Stimulated activated CD4-positive, alpha-beta T cell treated with anti-CD3 and anti-CD28 coated beads, Interleukin-2, amount 100 ng/mL, for 4 hours (primary cell): ENCODE measurements around the gene VASH2.
"Not testable (repeated sequence)": the region's sequence is repeated elsewhere in the genome, so short reads cannot be mapped to it uniquely, and the experiment has no call there.

Source experiments
- DNase-seq: peaks from one replicate; pipeline ENCODE4 v3.0.0-alpha.2; 2020; ENCODE audit warnings: low read depth

The VASH2 gene

DNA sequence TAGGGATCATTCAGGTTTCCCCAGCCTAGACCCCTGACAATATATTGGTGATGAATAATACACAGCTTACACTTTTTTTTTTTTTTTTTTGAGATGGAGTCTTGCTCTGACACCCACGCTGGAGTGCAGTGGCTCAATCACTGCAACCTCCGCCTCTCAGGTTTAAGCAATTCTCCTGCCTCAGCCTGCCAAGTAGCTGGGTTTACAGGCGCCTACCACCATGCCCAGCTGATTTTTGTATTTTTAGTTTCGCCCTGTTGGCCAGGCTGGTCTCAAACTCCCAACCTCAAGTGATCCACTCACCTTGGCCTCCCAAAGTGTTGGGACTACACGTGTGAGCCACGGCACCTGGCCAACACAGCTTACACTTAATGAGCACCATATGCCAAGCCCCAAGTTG is 7.2 kb downstream of the VASH2 start:
- no peak for DNase-seq

DNA sequence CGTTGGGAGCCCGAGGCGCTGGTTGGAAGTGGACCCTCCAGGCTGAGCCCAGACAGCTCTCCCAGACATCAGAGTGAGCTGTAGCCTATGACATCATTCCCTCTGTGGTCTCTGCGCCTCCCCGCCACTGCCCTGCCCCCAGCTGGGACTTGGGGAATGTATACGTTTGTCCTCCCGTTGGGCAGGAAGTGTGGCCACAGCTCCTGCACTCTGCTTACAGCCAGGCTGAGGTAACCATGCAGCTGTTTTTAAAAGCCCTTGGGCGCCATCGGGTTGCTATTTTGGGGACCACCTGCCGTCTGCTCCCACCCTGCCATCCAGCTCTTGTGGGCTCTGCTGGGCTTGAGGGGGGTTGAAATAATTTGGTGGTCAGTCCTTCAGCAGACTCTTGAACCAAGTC is 7.8 kb downstream of the VASH2 start:
- no peak for DNase-seq

DNA sequence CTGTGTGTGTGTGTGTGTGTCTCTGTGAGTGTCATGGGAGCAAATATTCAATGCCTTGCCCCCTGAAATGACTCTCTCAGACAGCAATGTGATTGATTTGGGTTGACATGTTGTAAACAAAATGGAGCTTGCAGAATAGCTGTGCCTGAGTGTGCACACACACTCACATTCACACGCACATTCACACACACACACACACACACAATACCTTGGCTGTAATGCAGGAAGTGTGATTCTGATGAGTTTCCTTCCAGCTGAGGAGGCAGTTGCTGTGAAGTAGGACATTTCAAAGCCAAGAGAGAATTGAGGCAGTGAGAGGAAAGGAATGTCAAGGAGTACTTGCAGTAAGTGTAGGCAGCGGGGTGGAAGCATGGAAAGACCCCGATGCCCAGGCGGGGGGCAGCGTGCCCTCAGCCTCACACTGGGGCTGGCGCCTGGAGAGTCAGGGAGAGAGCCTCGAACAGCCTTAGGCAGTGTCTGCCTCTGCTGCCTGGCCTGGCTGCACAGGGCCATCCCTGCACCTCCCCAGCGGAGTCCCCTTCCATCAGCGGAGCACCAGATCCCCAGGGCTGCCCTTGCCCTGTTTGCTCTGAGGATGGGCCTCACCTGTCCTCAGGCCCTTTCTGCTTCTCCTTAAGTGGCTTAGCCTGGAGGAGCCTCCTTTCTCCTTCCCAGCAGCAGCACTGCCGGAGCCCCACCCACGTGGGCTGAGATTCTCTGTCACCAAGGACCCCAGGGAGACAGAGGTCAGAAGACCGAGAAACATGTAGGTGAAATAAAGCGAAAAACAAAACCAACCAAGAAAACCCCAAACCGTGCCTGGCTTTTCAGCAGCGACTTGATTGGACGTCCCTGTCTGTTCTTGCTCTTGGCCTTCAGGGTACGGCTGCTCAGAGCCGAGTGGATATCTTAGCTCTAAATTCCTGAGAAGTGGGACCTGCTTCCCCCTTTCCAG is 9.2 kb downstream of the VASH2 start:
- DNase-seq: no peak

DNA sequence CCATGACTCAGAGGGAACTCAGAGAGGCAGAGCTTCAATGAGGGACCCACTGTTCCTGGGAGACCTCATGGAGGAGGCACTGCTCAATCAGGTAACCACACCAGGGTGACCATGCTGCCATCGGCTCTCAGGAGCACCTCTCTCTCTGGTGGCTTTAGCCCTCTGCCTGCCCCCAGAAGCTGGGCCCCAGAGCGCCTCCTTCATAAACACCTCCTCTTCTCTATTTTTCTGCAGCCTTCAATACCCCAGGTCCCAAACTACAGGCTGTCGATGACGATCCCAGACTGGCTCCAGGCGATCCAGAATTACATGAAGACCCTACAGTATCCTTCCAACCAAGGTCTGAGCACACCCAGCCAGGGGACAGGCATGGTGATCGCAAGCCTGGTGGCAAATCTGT is 10.6 kb downstream of the VASH2 start:
- no peak for DNase-seq

DNA sequence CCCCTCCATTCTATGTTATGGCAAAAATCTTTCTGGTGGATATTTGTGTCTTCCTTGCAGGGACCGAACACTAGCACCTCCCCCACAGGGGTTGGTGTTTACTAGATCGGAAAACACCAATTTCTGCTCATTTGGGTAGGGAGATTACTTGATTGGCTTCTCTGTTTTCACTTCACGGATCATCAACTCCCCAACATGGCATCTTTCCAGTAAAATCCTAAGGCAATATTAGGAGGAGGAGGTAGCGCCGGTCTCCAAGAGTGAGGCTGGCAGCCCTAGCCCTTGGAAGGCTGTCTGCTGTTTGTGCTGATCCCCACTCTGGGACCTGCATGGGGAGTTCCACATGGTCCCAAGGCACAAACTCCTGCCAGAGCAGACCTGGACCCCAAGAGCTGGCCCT is 12.2 kb downstream of the VASH2 start:
- no peak for DNase-seq

DNA sequence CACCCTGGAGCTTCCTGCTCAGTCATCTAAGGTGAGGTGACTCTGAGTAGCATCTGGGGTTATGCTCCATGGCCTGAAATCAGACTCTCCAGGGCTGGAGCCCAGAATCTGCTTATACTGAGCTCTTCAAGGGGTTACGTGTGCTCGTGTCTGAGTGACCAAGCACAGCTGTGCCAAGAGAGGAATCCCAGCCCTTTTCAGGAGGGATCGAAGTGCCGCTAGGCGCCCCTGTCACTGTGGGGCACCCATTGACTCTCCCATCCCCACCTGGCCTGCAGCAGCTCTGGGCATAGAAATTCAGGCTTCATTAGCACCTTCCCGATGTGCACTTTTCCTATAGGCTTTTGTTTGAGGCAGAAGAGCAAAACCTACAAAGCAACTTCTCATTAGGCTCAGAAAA is 13.8 kb downstream of the VASH2 start:
- DNase-seq: no peak

- DNase-seq: not testable (repeated sequence)
Observed at GRCh38 chr1:212964993-212965392, 14.7 kb downstream of the VASH2 start.

GRCh38 chr1:212966616-212967015 is 16.3 kb downstream of the VASH2 start:
- DNase-seq: no peak

- no peak for DNase-seq
Observed at GRCh38 chr1:212967801-212968200, 17.5 kb downstream of the VASH2 start.

DNA sequence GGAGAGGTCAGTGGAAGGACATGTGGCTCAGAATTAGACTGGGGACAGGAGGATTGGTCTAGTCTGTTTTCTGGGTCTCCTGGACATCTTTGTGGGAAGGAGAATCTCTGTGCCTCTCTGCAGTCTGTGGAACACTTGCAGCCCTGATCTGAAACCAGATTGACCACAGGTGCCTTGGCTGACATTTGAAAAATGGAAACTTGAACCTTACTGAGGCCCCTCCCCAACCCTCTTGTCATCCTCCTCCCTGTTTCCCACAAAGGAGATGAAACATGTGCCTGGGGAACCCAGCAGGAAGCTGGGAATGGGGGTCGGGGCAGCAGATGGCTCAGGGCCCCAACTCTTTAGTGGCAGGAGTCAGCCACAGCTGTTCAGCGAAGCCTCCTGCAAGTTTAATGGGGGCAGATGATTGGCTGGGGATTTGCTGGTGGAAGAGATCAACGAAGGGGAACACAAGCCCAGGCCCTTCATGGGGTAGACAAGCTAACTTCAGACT is 18.1 kb downstream of the VASH2 start:
- DNase-seq: no peak

DNA sequence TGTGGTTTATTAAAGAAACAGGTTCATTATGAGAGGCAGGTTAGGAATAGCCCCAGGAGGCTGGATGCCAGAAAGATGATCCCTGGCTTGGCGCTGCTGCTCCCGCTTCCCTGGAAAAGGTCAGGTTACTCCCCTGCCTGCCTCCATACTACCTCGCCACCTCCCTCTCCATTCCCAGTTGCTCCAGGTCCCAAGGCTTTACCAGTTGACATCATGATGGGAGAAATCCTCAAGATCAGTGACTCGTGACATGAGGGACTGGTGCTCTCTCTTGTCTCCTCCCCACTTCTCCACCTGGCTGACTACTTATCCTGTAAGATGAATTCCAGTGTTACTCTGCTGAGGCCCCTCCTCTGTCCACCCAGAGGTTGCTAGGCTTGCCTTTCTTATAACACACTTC is 19.7 kb downstream of the VASH2 start:
- no peak for DNase-seq

- DNase-seq: no peak
Observed at GRCh38 chr1:212971312-212971711, 21.0 kb downstream of the VASH2 start.

DNA sequence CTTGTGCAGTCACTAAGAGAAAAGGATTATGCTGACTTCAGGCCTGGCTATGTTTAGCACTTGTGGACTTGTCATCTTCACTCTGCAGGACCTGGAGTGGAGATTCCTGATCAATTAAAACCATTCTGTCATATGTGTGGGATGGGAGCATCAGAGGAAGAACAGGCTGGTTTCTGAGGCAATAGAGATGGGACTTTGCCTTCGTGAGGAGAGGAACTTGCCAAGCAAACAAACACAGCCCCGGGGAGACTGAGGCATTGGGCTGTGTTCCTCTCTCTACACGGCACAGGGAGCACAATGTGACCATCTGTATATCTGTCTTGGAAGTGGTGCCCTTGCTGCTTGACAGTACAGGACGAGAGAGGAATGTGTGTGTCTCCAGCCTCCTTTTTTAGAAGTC is 23.1 kb downstream of the VASH2 start:
- no peak for DNase-seq

- DNase-seq: no peak
Observed at GRCh38 chr1:212973899-212974298, 23.6 kb downstream of the VASH2 start.

- no peak for DNase-seq
Observed at GRCh38 chr1:212974711-212975110, 24.4 kb downstream of the VASH2 start.

DNA sequence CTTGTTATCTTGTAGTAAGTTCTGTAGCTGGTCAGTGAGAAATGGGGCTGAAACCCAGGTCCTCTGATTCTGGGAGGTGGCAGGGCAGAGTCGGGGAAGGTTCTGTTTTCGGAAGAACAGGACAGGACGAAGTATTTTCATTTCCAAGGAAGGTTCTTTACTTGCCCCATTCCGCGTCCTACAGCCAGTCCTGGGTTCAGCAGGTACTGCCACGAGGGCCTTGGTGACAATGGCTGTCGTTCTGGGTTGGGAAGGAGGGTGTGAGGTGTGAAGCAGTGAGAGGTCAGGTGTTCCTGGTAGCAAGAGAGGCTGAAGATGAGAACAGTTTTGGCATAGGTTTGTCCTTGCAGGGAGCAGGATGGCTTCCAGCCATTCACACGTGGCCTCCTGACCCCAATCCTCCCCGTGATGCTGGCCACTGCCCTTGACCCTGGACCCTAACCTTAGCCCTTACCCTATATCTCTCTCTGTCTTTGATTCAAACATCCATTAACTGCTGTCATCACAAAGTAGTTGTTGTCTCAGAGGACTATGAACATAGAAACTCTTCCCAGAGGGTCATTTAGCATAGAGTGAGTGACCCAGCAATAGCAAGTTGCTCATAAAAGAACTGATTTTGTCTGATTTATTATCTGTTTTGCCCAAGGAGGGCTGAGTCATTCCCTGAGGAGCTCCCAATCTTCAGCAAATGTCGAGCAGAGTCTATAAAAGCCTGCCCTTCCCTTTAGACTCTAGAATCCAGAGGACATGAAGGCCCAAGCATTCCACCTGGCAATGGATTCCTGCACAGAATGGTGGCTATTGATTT is 25.0 kb downstream of the VASH2 start:
- no peak for DNase-seq

DNA sequence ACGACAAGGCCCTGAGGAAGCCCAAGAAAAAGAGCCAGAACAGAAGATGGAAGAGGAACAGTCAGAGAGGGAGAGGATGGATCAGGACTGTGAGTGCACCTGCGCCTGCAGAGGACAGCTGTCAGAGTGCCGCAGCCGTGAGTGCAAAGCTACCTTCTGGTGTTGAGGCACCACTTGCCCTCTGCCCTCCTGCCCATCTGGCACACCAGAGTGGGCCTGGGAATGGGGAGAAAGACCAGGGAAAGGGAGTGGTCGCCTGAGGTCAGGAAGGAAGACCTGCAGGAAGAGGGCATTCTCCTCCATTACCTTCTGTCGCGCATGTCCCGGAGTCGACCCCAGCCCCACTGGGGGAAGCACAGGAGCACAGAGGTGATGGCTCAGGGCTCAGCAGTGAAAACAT is 26.2 kb downstream of the VASH2 start:
- no peak for DNase-seq

DNA sequence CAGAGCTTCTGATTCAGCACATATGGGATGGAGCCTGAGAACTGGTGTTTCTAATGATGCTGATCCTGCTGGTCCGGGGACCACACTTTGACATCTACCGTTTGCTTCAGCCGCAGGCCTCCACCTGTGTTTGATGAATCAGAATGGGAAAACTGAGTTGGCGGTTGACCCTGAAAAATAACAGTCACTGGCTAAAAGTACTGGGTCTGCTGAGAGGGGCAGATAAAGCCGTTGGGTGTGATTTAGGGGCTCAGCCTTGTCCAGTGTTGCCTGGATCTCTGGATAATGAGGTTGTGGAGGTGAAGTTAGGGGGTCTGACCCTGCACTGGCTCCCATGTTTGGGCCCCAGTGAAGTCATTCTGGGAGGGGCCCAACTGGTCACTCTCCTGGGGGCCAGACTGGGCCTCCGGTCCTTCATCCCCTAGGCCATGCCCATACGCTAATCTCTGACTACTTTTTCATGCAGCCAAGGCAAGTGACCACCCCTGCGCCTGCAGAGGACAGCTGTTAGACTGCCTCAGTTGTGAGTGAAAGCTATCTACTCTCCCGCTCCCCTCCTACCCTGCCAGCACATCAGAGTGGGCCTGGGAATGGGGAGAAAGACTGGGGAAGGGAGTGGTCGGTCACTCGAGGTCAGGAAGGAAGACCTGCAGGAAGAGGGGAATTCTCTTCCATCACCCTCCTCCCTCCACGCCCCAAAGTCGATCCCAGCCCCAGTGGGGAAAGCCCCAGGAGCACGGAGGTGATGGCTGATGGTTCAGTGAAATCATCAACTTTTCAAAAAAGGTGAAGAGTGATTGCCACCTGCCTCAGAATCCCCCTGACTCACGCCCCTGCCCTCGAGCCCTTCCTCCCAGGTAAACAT is 27.7 kb downstream of the VASH2 start:
- DNase-seq: no peak

DNA sequence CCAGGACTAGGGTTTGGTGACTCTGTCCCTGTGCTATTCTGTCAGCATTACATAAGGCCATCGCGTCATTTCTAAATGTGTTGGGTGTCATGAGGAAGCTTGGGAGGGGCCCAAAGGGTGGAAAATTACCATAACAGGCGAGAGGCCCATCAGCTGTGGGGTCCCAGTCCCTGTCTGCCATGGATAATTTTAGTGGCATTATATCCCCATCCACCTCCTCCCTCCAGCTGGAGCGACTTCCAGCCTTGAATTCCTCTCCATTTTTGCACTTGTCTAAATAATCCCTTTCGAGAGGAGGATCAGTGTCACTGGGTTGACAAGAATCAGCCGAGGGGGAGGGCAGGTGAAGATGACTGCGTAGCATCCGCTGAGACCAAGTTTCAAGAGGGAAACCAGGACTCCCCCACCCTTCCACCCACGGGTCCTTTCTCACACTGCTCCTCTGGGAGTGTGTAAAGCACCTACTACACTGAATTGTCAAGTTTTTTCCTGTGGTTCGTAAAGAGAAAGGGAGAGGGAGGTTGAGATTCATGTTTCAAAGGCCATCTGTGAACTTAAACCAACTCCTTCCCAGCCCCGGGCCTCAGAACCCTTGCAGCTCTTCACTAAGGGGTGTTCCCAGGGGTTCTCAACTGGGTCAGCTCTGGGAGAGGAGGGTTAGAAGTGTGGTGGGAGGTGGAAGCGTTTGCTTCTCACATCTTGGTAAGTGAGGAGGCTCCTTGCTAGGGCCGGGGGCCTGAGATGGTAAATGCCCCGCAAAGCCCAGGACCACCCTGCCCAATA is 29.2 kb downstream of the VASH2 start:
- DNase-seq: peak; percentile 11

DNA sequence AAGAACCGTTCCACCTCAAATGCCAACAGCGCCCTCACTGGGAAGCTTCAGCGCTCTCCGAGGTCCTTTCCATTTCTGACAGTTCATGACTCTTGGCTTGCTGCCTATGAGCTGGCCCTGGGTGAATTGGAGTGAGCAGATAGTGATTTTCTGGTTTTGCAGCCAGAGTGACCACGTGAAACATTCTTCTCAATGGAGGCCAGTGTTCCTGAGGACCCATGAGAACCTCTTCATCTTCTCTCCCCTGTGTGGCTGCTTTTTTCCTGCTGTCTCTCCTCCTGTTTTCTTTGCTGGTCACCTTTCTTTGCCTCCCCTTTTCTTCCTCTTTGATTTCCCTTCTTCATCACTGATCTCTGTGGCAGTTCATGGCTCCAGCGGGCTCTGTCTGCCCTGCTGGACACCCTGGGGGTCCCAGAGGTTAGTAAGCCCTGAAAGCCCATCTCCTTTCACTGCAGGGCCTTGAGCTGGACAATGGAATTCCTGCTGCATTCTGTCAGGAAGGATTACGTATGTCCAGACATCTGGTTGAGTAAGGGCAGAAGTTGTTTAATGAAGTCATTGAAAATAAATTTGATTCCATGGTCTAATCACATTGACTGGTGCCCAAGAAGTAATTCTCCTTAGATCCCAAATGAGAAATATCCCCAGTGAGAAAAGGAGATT is 29.9 kb downstream of the VASH2 start:
- no peak for DNase-seq

DNA sequence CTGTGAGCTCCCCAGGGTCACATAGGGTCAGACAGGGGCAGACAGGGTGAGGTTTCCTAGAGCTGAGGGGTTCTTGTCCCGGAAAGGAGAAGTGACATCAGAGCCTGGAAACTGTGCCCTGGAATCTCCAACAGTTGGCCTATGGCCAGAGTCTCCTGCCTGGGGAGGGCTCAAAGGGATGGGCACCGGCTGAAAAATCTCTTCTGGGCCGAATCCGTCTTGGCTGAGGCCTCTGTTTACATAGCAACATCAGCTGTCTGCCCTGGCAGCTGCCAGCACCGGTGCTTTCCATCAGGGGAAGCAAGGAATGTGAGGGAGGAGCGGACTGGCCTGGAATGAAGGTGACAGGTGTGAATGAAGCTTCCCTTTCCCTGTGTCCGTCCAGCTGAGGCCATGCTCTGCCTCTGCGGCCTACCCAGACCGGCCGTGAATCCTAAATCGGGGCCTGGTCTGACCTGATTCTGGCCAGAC is 30.7 kb downstream of the VASH2 start:
- no peak for DNase-seq
